HG02759 (cell line): ENCODE measurements around the gene GATAD2A.

Source experiments
- ATAC-seq: cut with Tn5 transposase; IDR thresholded peaks from one replicate; pipeline ENCODE4 v1.9.1; 2021; ENCODE audit warnings: mild to moderate bottlenecking, moderate library complexity; ENCODE audit not compliant: unreplicated experiment

GATAD2A gene

GRCh38 chr19:19418555-19419260 lies 13.2 kb downstream of the GATAD2A start:
- ATAC-seq: no peak

DNA sequence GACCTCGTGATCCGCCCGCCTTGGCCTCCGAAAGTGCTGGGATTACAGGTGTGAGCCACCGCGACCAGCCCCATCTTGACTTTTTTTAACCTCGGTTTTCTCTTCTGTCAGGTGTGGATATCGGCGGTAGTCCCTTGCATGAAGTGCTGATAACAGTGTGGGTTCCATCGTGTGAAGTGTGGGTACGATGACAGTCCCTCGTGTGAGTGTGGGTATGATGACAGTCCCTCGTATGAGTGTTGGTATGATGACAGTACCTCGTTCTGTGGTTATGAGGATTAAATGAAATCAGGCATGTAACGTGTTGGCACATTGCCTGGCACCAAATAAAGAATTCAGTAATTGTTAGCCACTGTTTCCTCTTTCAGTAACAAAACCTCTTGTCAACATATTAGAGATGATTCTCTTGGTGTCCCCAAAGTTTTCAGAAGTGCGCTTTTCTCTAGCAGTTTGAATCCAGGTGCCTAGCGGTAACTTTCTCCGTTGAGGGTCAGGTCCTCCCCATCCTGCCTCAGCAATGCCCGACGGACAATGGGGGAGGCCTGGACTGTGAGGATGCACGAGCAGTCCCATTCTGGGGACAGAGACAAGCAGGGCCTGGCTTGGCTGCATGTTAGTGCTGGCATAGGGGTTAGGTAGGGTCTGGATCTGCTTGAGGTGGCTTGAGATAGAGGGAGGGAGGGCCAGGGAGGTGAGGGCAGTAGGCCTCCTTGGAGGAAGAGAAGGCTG lies 15.3 kb downstream of the GATAD2A start:
- ATAC-seq: no peak

DNA sequence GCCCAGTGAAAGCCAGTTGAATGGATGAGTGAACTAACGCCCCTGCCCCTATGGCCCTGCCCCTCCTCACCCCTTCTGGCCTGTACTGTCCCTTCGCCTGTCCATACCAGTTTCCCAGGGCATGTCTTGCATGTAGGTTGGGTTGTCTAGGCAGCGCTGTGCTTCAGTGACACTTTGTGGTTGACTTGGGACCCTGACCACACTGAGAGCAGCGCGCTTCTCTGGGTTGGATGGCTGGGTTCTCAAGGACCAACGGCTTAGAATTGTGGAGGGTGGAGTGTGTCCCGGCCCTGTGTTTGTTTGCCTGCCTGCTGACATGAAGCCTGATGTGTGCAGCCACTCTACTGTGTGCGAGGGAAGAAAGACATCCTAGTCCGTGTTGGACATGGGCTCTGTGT lies 15.8 kb downstream of the GATAD2A start:
- ATAC-seq: no peak

DNA sequence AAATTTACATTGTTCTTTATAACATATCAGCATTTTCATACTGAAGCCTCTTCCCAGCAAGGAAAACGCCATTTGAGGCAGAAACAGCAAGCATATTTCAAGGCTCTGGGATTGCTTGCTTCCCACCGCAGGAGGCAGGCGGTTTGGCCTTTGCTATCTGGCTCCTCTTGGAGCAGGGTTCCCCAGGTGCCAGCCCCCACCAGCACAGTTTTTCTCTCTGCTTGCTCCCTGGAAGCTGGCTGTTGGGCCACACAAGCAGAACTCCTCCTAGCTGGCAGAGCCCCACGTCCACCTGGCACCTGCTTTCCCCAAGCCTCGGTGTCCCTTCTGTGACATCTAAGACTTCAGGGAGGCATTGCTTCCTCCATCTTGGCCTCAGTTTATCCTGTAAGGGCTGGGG lies 16.7 kb downstream of the GATAD2A start:
- no peak for ATAC-seq

- no peak for ATAC-seq
Observed at GRCh38 chr19:19423322-19423721, 17.8 kb downstream of the GATAD2A start.

- no peak for ATAC-seq
Observed at GRCh38 chr19:19425170-19425875, 19.8 kb downstream of the GATAD2A start.

DNA sequence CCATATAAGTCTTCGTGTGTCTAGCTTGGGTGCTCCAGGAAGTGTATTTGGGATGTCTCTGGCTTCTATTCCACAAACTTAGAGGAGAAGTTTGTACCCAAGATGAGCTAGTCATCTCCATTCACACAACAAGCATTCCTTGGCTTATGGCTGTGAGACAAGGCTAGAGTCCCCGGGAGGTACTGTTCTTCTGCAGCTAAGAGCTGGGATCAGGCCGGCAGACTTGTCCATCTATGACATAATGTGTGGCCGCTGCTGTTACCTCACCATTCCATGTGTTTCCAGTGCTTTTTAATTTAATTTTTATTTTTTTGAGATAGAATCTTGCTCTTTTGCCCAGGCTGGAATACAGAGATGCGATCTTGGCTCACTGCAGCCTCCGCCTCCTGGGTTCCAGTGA lies 20.7 kb downstream of the GATAD2A start:
- ATAC-seq: no peak

DNA sequence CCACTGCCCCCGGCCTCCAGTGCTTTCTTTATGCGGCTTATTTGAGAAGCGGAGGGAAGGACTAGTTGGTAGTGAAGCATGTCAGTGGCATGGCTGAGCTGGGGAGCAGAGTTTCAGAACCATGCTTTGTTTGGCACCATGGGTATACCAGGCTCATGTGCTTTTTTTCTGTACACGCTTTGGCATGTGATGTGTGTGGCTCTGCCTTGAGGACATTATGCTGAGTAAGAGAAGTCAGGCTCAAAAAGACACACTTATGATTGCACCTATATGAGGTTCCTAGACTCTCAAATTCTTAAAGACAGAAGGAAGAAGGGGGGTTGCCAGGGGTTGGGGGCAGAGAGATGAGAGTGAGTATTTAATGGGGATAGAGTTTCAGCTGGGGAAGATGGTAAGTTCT lies 21.3 kb downstream of the GATAD2A start:
- no peak for ATAC-seq

DNA sequence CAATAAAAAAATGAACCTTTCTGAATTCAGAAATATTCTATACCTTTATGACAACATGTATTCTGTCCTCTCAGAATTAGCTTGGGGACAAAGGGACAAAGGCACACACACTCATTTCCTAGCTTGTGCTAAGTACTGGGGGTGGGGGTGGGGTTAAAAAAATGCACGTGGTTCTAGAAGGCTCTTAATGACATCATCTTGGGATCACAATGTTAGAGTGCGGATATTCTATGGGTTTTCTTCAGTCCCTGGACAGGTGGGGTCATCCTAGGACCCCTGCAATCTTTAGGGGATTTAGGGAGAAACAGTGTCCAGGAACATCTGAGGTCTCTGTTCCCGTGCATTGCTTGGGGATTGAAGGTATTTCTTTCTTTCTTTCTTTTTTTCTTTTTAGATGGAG lies 21.8 kb downstream of the GATAD2A start:
- no peak for ATAC-seq

DNA sequence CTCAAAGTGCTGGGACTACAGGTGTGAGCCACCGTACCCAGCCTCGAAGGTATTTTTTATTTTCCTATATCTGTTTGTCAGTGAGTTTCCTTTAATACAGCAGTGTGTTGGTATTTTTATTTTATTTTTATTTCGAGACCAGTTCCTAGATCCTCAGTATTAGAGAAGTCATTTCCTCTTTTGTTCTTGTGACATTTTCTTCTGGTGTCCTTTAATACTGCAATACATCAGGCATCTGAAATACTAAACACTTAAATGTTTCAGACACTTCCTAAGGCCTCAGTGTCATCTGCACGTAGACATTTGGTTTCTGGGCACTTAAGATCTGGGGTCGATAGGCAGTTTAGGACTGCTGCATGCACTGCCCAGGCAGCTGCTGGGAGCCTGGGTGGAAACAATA lies 22.5 kb downstream of the GATAD2A start:
- ATAC-seq: no peak

DNA sequence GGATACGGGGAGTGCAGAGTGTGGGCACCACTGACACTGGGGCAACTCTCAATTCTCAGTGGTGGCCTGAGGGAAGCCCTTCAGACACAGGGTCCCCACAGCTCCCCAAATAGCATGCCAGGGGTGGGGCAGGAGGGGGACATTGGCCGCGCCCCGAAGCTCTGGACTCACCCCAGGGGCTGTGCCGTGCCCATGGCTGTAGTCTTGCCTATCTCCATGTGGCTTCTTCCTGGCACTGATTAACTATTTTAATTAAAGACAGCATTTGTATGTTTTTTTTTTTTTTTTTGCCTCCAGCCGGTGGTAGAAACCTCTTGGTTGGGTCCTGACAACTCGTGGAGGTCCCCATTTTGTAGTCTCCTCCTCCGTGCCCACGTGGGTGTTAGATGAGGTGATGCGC lies 23.3 kb downstream of the GATAD2A start:
- no peak for ATAC-seq

DNA sequence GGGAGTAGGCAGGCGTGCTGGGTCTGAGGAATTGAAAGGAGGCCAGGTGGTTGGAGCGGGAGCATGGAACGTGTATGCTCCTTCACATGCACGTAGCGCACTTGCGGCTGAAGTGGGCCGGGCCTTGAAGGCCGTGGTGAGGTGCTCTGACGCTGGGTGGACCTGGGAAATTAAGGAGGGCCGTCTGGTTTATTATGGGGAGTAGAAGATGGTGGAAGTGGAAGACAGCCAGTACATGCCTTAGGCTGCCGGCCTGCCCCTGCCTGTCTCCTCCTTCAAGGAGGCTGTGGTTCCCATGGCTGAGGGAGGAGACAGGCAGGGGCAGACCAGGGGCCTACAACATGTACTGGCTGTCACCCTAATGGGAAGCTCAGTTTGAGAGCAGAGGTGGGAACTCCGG lies 23.9 kb downstream of the GATAD2A start:
- ATAC-seq: no peak

DNA sequence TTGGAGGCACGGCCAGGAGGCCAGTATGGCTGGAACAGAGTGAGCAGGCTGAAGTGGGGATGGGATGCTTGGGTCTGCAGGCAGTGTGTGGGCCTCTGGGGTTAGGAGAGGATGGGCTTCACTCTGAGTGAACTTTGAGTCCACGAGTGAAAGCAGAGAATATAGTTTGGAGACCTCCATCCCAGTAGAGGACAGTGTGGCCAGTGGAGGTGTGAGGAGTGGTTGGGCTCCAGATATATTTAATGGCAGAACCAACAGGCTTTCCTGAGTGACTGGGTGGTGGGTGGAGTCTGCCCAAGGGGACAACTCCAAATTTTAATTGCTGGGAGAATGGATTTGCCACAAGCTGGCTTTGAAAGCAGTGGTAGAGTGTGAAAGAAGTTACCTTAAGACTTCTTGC lies 27.3 kb downstream of the GATAD2A start:
- ATAC-seq: no peak

DNA sequence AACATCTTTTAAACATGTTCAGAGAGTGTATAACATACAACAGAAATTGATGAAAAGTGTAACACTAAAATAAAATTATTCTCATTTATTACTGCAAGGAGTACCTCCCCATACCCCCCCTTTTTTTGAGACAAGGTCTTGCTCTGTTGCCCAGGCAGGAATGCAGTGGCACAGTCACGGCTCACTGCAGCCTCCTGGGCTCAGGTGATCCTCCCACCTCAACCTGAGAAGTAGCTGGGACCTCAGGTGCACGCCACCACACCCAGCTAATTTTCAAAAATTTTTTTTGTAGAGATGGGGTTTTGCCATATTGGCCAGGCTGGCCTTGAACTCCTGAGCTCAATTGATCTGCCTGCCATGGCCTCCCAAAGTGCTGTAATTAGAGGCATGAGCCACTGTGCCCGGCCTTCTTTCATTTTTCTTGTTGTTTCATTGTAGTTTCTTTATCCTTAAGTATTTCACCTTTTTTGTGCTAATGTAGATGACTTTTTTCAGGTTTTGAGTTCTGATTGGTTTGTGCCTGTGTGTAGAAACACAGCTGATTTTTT lies 28.3 kb downstream of the GATAD2A start:
- no peak for ATAC-seq

DNA sequence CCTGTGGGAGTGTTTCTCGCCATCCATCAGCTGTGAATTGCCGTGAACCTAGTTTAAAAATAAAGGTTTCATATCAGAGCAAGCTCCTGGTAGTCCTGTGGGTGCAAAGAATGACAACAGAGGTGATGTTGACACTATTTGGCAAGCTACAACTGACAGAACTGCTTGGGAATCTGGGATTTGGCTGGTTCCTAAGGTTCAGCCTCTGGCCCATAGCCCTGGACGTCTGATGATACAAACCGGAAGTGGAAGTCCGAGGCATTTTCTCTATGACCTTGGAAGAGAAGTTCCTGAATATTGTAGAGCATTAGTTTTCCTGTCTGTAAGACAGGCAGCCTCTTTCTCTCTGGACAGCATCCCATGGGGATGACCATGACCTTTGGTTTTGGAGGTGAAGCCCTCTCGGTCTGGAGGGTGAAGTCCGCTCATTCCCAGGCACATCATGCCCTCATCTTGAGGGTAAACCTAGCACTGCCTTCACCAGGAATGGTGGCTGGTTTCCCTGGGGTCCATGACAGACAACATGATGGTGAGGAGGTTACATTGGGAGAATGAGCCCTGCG lies 29.1 kb downstream of the GATAD2A start:
- ATAC-seq: no peak

- ATAC-seq: no peak
Observed at GRCh38 chr19:19436137-19436691, 30.7 kb downstream of the GATAD2A start.

DNA sequence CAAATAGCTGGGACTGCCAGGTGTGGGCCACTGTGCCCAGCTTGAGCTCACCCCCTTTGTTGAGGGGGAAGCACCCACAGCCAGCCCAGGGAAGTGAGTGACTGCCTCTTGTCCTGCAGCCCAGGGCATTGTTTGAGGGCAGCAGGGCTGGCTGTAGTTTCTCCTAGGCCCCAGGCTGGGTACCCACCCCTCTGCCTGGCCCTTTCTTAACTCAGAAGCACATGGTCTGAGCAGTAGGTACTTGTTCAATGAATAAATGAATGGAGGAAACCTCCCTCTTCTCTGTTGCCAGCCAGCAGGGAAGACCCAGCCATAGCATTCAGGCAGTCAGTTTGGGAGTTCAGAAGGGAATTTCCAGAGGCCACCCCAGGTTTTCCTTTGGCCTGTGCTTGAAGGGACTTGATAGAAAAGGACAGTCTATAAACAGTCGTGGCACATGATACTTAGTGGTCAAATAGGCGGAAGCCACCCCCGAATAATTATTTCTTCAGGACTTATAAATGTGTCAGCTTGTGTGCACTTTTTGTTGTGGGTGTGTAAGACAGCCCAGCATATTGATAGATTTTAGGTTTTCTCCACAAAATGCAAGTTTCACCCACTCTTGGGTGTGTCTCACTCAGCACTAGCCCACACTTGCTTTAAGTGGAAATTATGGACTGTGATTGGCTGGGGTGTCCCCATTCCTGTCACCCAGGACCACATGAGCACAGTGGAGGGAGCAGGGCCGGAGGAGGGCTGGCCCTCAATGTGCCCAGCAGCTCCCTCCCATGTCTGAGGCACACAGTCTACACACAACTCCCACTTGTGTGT lies 33.1 kb downstream of the GATAD2A start:
- ATAC-seq: no peak

GRCh38 chr19:19439176-19439482 lies 33.7 kb downstream of the GATAD2A start:
- no peak for ATAC-seq

- no peak for ATAC-seq
Observed at GRCh38 chr19:19443283-19443682, 37.8 kb downstream of the GATAD2A start.

GRCh38 chr19:19443902-19444680 lies 38.6 kb downstream of the GATAD2A start:
- ATAC-seq: no peak
